Lung (tissue), 12 donors: ENCODE data around the gene ROBO1. TPM values are rescaled to one million over a fixed set of nuclear protein-coding genes. Genes with fewer than 3 reads are reported as not detected.

Experiments
- ATAC-seq: fragments of 200-7000 bp; cut with Tn5 transposase; one replicate; pipeline ENCODE4 v1.9.1; 2020; ENCODE audit warnings: moderate number of reproducible peaks; ENCODE audit not compliant: insufficient read depth, low FRiP score
- DNase-seq, 3 donors: peaks; one replicate each; pipeline ENCODE4 v3.0.0-alpha.2; 2013 to 2017
- H3K27ac ChIP-seq, 2 donors: one replicate each; pipeline ENCODE4 v1.5.1; 2013; ENCODE audit warnings: mild to moderate bottlenecking in 2 of 2, moderate library complexity in 2 of 2, control low read depth in 1 of 2, inconsistent platforms in 1 of 2, low read depth in 1 of 2, low read length in 1 of 2
- H3K27me3 ChIP-seq, 3 donors: one replicate each; pipeline ENCODE4 v1.5.1; 2013; ENCODE audit warnings: low read length in 2 of 3; ENCODE audit not compliant: control insufficient read depth in 3 of 3, insufficient read depth in 3 of 3
- H3K36me3 ChIP-seq, 4 donors: one replicate each; pipeline ENCODE4 v1.5.1; 2013; ENCODE audit warnings: low read length in 4 of 4, mild to moderate bottlenecking in 1 of 4, moderate library complexity in 1 of 4; ENCODE audit not compliant: control insufficient read depth in 4 of 4, insufficient read depth in 4 of 4
- H3K4me1 ChIP-seq, 5 donors: one replicate each; pipeline ENCODE4 v1.5.1; 2013; ENCODE audit warnings: low read length in 5 of 5, mild to moderate bottlenecking in 2 of 5, moderate library complexity in 1 of 5; ENCODE audit not compliant: control insufficient read depth in 5 of 5, insufficient read depth in 5 of 5
- H3K4me3 ChIP-seq: one replicate; pipeline ENCODE4 v1.5.1; 2013; ENCODE audit warnings: mild to moderate bottlenecking, control low read depth, moderate library complexity
- H3K9ac ChIP-seq, 2 donors: one replicate each; pipeline ENCODE4 v1.5.1; 2013; ENCODE audit warnings: low read length in 2 of 2, control low read depth in 1 of 2; ENCODE audit not compliant: insufficient read depth in 1 of 2
- H3K9me3 ChIP-seq, 4 donors: one replicate each; pipeline ENCODE4 v1.5.1; 2013; ENCODE audit warnings: low read length in 3 of 4, mild to moderate bottlenecking in 1 of 4, moderate library complexity in 1 of 4; ENCODE audit not compliant: control insufficient read depth in 4 of 4, insufficient read depth in 3 of 4
- CTCF ChIP-seq: IDR thresholded peaks from 2 replicates; pipeline ENCODE4 v1.5.1; 2012; ENCODE audit warnings: mild to moderate bottlenecking; ENCODE audit errors: control extremely low read depth, extremely low read depth
- WGBS, 2 donors: extraction: QIAGEN DNeasy Blood & Tissue Kit; methylation state at CpG; one replicate each; pipeline ENCODE4 v1.1.7; 2013; 5-methylcytosine and 5-hydroxymethylcytosine counted together
- polyA plus RNA-seq, 2 donors: library from polyadenylated mRNA; stranded (reverse); fragments of 200-250 nt; gene quantifications; one replicate each; pipeline ENCODE4 v1.2.1, GENCODE V29; 2013
- total RNA-seq, 2 donors: library from RNA; depleted of rRNA in 1 of 2; stranded (reverse); fragments of >200 nt in 1 of 2; gene quantifications; one replicate each; pipeline ENCODE4 v1.2.1, GENCODE V29; 2014 to 2021
- donor health status: control.
- donor health status: control.
- donor health status: Bipolar disorder and iron deficiency.
- donor health status: healthy.
- donor health status: DM: yes; HTN: yes; CAD: no.

ROBO1 gene
- total and polyA plus RNA-seq, 4 donors: 2.6 to 72.6 (median 15.7) TPM

GRCh38 chr3:78957456-78957855, 810.3 kb downstream of the ROBO1 start:
- no peak for DNase-seq
- Histone ChIP-seq H3K4me3 (no peak overlapping the region), H3K4me1 (peaks cover 0 to 7% (median 0%) of the 10 kb centered on the region in 5 donors), H3K36me3 (no peaks in the 10 kb centered on the region), H3K27me3 (no peaks in the 10 kb centered on the region), H3K9ac (no peak overlapping the region), H3K27ac (no peak overlapping the region), H3K9me3 (no peaks in the 10 kb centered on the region)
- 72 to 75% methylated on average over 5 of the region's 5 CpGs for WGBS, 2 donors
- TF ChIP-seq CTCF: no peak
- ATAC-seq: no peak

GRCh38 chr3:78951342-78951945, 816.4 kb downstream of the ROBO1 start:
- ATAC-seq: no peak
- TF ChIP-seq CTCF: no peak

GRCh38 chr3:78941587-78941986, 826.2 kb downstream of the ROBO1 start:
- Histone ChIP-seq H3K27ac (no peak overlapping the region), H3K4me1 (no peaks in the 10 kb centered on the region), H3K36me3 (peaks cover 0 to 8% (median 3%) of the 10 kb centered on the region in 4 donors), H3K27me3 (no peaks in the 10 kb centered on the region), H3K9me3 (no peaks in the 10 kb centered on the region), H3K9ac (no peak overlapping the region), H3K4me3 (no peak overlapping the region)
- 69 to 82% methylated on average over 2 of the region's 2 CpGs for WGBS, 2 donors
- ATAC-seq: peak; percentile 86
- TF ChIP-seq CTCF: no peak
- peak in 2 of 3 donors; percentile 29 to 72 for DNase-seq

More at GRCh38 chr3:78951342-78951945, 816.4 kb downstream of the ROBO1 start:
- H3K9me3 ChIP-seq: no peaks in the 10 kb centered on the region
- no peak overlapping the region for H3K9ac ChIP-seq
- peak; percentile 65 to 91 (median 89) for DNase-seq
- no peaks in the 10 kb centered on the region for H3K36me3 ChIP-seq
- 28 to 37% methylated on average over 4 of the region's 4 CpGs for WGBS, 2 donors
- no peak overlapping the region for H3K4me3 ChIP-seq
- H3K27ac ChIP-seq: no peak overlapping the region
- H3K27me3 ChIP-seq: no peaks in the 10 kb centered on the region
- peaks cover 0 to 19% (median 0%) of the 10 kb centered on the region in 5 donors for H3K4me1 ChIP-seq

GRCh38 chr3:78940626-78941025, 827.2 kb downstream of the ROBO1 start:
- Histone ChIP-seq H3K27me3 (no peaks in the 10 kb centered on the region), H3K27ac (no peak overlapping the region), H3K36me3 (peaks cover 0 to 8% (median 3%) of the 10 kb centered on the region in 4 donors), H3K4me3 (no peak overlapping the region), H3K9ac (no peak overlapping the region), H3K9me3 (no peaks in the 10 kb centered on the region), H3K4me1 (no peaks in the 10 kb centered on the region)
- DNase-seq (no peak), ATAC-seq (no peak)
- no peak for TF ChIP-seq CTCF
- 87 to 89% methylated on average over 4 of the region's 4 CpGs for WGBS, 2 donors
